CMK (cell line): Measurements from ENCODE around the gene LRMDA.
"Not testable (repeated sequence)": the region's sequence is repeated elsewhere in the genome, so short reads cannot be mapped to it uniquely, and the experiment has no call there.

Experiments used
- DNase-seq: peaks from one replicate; pipeline ENCODE4 v3.0.0-alpha.2; 2010; ENCODE audit warnings: low read depth

The LRMDA gene

DNA sequence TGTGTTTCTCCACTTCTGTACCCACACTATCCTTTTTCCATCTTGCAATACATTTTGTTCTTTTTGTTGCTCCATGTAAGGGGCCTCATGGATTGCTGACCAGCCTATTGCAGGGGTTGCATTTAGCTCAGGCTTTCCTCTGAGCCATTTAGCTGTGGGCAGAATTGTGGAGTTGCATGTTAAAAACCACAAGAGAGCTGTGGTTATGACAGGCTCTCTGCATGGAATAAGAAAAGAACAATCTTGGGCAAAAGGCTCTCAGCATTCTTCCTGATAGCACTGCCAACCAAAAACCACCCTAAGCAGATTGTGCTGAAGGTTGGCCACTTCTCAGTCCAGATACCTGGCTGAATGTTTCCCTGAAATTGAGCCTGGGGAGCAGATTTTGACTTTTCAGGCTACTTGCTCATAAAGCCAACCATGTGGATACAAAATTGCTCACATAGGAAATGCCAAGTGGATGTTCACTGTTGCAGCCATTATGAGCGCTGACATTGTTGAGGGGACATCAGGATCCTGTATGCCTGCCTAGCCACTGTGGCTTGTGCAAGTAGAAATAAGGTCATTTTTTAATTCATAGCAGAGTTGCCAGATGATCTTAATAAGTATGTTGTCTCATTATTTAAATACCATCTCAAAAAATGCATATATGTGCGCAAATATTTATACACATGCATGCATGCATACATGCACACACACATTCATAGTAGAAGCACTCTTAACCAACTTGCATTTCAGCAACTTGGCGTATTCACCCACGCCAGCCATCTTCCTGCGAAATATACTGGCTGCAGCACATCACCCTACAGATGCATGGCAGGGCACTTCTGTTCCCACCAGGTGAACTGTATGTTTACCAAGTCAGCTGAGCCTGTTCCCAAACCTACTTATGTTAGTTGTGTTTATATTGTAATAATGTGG is 695.4 kb downstream of the LRMDA start:
- DNase-seq, result no peak

DNA sequence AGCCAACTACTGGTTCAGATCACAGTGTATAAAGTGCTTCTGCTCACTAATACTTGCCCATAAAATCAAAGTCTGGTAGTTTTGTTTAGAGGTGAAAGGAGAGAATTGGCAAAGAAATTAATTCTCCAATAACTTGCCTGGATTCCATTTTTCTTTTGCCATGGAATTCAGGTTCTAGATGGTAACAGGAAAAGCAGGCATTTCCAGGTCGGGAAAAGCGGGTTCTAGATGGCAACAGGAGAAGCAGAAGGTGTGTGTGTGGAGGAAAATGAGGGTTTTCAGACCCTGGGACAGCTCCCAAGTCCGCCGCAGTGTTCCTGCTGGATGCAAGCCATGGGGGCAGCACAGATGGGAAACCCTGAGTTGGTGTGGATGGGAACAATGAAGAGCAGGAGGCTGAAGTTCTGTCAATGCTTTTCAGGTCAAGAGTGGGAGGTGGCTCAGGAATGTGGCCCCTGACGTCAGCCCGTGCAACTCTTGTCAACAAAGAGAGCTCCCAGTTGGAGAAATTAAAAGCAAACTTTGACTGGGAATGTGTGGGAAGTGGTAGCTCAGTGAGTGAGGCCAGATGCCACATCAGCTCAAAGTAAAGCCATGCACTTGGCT is 696.7 kb downstream of the LRMDA start:
- DNase-seq, result no peak

DNA sequence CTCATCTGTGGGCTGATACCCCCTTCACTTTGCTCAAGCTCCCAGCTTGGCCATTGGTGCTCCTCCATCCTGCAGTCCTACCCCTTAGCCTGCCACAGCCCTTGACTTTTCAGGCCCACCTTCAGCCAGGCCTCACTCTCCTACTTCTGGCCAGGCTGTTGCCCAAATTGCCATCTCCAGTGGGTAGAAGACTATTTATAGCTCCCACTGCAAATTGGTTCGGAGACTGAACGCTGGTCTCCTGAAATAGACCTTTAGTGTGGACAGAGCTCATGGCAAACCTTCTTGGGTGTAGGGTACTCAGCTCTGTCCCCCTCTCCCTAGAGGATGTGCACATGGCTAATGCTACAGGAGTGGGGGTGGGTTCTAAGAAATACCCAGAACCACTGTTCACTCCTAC is 697.8 kb downstream of the LRMDA start:
- DNase-seq, result no peak

DNA sequence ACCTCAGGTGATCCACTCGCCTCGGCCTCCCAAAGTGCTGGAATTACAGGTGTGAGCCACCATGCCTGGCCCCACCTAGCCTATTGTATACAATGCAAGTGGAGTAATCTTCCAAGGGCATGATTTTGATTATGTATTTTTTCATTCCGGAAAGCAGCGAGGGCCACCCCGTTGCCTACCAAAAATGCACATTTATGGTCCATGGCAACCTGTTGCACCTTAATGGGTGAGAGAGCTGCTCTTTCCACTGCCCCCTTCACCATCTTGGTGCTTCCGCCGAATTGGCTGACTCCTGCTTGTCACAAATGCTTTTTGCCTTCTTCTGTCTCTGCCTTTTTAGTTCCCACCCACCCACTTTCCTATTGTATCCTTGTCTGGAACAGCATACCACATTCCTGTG is 699.5 kb downstream of the LRMDA start:
- DNase-seq, result no peak

DNA sequence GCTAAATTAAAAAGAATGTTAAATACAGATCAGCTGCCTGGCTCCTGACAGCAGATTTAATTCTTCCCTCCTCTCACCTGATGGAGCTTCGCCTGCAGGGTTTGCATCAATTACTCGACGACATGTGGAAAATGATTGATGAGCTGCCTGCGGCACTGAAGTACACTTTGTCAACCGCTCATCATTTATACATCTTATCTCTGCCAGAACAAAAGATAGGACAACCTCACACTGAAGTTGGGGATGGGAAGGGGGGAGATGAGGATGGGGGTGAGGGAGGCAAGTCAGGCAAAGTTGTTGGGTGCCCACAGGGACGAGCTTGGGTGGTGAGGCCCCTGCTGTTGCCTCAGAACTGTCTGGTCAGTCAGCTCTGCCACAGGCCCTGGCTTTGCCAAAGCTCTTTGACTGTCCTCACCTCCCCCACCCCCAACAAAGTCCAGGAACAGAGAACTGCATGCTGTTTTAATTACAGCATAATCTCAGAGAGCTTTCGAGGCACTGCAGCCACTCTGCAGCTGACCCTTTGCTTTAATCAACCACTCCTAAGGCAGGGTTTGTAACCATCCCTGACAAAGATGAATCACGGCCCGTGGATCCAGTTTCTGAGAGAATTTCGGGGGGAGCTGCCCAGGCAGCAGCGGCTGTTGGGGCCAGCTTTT is 702.3 kb downstream of the LRMDA start:
- no peak for DNase-seq

DNA sequence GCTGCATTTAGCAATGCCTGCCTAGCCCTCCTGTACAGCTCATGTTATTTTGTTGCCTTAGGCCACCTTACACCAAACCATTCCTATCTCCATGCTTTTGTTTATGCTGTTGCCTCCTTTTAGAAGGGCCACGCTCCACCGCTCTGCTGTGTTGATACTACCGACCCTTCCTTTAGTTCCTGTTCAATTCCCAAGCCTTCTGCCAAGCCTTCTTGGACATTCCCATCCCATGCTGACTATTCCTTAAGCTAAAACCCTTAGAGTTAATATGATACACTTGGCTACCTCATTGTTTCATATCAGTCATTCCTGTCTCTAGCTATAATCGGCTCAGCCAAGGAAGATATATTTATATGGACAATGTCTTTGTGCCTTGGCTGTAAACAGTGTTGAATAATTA is 705.5 kb downstream of the LRMDA start:
- no peak for DNase-seq

DNA sequence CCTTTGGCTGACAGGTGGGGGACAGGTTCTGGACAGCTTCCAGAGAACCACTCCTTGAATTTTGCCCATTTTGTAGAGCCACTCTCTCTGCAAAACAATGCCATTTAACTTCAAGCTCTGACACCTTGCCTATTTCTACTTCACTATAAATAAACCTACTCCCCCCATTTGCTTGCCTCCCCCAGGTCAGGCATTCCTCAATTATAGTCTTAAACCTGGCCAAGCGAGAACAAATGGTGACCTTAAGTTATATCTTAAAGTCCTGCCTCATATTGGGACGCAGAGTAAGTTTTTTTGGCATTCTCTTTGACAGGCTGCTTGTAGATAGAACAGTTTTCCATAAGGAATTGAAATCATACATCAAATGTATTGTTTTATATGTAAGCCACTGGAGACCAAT is 706.9 kb downstream of the LRMDA start:
- no peak for DNase-seq

DNA sequence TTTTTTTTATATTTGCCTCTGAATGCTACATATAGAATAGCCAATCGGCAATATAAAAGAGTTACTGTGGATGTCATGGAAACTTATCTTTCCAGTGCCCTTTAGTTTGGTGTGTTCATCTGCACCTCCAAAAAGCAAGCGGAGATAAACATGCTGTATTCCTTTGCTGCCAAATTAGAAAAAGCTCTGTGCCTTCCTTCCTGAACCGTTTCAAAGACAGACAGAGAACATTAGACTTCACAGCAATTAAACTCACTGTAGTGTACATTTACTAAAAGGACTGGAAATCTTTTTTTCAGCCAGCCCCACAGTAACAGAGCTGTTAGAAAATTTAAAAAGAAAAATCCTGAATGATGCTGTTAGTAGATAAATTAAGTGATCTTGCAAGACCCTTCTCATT is 707.5 kb downstream of the LRMDA start:
- DNase-seq, result no peak

DNA sequence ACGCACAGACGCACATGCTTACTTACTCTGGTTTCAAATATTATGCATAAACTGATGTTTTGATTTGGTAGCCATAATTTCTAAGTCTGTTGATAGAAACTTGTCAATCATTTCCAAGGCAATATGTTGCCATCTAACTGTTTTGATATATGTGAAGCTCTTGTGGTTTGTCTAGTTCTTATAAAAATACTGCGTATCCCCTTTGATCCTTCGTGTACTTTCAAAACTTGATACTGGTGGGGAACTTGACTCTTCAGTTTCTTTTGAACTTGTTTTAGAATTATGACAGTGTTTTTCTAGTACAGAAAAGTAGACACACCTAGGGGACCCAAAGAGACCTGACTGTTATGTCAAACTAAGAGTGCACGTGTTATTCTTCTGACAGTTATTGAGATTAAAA is 708.0 kb downstream of the LRMDA start:
- DNase-seq, result no peak

DNA sequence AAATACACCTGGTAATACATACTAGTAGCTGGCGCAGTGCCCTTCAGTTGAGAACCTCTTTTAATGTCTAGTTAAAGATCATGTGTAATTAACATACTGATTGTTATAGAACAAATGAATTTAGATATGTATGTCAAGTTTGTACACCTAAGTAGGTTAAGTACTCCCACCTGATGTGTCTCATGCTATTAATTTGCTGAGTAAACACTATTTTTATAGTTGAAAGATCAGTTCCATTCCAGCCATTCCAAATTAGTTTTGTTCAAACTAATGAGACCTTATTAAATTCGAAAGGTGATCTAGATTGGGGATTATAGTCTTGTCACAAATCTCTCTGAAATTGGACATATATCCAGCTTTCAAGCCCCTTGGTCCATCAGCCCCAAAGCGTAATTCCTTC is 710.0 kb downstream of the LRMDA start:
- DNase-seq, result no peak

DNA sequence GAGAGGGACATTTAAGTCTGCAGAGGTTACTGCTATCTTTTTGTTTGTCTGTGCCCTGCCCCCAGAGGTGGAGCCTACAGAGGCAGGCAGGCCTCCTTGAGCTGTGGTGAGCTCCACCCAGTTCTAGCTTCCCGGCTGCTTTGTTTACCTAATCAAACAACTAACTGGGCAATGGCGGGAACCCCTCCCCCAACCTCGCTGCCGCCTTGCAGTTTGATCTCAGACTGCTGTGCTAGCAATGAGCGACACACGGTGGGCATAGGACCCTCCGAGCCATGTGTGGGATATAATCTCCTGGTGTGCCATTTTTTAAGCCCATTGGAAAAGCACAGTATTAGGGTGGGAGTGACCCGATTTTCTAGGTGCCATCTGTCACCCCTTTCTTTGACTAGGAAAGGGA is 716.8 kb downstream of the LRMDA start:
- not testable (repeated sequence) for DNase-seq

DNA sequence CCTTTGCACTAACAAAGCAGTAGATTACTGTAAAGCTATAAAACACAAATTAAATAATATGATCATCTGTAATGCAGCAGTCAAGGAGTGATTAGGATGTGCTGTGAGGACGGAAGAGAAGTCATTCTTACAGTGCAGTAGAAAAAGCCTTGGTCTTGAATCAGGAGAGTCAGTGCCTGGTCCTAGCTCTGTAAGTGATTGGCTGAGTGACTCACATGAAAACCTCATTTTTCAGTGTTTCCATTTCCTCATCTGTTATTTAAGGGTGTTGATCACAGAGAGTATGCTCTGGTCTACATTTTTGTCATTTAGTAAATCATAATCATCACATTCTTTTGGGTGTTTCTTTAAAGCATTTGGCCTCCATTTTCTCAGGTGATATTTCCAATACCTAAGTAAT is 717.8 kb downstream of the LRMDA start:
- DNase-seq, result no peak

DNA sequence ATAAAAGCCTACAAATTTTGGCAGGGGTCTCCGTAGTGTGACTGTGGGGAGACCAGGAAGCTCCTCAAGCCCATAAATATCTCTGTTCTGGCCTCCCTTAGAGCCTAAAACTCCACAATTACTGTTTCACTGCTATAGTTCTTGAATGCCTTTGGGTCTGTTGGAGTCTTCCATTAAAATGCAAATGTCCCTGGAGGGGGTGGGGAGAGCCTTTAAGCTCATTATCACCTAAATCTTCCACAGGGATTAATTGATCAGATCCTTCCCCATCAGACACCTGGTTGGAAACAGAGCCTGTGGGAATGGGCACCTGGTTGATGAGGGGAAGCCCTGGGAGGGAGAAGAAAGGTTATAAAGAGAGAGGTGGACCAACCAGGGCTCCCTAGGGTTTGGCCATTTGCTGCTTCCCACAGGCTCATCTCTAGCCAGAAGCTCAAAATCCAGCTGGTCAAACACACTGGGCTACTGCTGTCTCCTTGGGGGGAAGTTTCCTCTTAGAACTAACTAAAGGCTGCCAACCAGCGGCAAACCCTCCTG is 718.2 kb downstream of the LRMDA start:
- DNase-seq, result no peak

DNA sequence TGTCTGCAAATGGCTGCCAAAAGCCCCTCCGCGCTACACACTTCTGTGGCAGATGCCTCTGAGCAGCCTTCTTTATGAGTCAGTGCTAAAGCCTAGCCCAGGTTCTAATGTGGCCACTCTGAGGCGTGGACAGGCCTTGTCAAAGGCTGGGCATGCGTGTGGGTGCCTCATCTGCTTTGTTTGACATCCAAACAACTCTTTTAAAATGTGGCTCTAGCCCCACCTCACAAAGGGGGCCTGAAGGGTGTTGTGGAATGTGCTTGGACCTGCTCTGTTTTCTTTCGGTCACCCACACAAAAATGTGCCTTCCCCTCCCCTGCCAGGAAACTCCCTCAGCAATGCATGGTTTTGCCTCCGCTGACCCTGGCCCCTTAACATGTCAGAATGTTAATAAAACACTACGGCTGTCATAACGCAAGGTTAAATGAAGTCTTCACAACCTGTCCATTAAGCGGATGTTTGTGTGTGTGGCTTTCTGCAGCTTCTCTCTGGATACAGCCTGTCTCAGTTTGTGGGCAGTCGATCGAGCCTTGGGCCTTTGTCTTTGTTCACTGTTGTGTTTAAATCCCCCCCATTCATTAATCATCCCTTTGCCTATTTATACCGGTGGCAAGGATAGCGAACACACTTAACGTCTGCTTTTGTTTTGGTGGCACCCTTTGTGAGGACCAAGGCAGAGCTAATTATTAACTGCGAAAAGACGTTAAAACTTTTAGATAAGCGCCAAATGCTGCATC is 718.9 kb downstream of the LRMDA start:
- DNase-seq, result no peak

DNA sequence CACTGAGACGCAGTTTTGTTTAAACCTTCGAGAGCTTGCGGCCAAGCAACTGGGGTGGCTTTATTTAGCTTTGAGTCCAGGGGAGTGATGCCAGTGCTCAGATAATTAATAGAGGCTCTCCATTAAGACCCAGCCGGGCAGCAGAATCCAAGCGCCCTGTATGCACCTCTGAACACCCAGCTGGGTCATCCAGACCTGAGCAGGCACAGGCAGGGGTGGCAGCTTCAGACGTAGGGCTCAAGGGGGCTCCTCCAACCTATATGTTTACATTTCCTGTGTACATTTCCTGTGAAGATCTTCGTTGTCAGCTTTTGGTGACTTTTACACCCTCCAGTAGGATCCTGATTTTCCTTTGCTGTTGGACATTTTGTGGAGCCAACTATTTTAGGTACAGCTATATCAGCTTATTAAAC is 719.5 kb downstream of the LRMDA start:
- no peak for DNase-seq

DNA sequence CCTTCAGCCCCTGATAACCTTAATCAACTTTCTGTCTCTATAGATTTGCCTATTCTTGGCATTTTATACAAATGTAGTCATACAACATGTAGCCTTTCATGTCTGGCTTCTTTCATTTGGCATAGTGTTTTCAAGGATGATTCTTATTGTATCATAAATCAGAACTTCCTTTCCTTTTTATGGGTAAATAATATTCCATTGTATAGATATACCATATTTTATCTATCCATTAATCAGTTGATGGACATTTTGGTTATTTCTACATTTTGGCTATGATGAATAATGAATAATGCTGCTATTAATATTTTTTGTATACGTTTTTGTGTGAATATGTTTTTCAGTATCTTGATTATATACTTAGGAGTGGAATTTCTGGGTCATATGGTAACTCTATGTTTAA is 720.8 kb downstream of the LRMDA start:
- DNase-seq, result no peak

DNA sequence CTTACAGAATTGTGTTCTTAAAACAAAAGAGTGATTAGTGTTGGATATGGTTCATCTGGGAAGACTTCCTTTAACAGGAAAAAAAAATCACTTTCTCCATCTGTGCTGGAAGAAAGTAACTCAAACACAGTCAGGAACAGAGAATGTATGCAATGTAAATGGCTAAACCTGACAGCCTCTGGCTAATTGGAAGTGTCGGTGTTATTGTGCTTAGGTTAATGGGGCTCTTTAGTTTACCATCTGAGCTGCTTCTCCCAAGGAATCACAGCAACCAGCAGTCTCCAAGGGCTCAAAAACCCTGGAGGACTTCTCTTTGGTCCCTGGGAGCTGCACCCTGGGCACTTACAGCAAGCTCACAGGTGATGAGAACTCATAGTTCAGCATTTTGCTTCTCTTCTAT is 724.5 kb downstream of the LRMDA start:
- no peak for DNase-seq

DNA sequence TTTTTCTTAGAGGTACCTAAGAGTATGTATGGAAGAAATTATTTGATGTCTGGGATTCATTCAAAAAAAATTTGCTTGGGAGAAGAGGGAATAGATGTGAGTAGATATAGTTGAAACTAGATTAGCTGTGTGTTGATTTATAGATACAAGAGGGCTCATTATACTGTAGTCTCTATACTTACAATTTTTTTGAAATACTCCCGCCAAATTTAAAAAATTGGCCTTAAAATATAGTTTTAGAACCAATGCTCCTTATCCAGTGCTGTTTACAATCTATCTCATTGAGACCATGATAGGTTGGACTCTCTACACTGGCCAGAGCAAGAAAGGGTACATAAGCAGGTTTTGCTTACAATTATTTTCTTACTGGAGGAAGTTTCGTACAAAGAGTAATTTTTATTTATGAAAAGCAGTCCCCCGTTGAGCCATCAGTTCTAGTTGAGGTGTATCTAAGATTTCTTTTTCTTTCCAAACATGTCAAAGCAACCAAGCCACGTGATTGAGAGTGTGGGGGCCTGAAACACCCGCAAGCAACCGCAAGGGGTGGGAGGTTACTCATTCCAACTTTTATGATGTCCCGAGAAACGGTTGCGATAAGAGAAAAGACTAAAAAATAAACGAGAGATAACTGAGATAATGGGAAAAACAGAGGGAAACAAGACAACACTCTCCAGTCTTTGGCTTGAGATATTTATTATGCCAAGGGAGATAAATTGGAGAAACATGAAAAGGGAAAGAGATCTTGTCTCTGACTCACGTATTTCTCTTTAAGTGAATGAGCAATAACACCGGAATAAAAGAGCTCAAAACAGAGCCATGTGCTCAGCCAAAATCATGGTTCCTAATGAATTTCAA is 729.2 kb downstream of the LRMDA start:
- DNase-seq, result no peak

DNA sequence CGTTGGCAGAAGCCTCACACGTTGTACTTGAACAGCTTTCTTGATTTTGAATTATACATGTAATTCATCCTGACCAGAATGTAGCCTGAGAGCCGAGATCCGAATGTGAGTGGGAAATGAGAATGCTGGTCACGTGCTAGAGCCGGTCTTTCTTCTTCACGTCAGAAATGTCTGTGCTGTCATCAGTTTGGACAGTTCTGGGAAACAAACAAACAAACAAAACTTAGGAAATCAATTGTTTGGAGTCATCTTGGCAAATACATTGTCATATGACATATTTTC is 729.8 kb downstream of the LRMDA start:
- no peak for DNase-seq

DNA sequence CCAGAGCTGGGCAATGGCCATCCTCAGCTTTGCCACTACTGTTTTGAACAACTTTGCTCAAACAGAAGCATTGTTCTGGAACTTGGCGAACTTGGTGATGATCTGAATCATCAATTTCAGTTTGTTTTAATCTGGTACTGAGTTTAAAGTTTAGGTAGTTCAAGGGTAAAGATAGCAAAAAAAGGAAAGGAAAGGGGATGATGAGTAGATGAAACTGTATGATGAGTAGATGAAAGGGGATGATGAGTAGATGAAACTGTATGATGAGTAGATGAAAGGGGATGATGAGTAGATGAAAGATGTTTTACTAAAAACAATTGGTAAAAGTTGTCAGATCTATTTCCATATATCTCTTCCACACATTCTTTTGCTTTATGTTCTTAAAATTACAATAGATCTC is 737.0 kb downstream of the LRMDA start:
- no peak for DNase-seq

DNA sequence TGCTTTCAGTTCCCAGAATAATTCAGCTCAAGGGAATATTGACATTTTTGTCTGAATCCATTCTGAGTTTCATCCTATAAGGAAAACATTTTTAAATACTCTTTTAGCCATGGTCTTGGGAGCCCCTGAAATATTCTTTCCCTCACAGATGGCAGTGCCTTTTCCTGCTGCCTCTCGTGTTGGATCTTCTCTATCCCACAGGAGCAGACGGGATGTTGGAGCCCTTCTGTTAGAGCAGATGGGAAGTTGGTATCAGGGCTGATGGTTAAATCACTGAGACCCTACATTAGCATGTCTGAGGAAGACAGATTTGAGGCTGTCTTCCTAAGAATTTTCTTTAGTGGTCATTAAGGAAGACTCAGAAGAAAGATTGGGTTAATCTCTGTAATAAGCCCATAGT is 737.8 kb downstream of the LRMDA start:
- DNase-seq, result no peak

DNA sequence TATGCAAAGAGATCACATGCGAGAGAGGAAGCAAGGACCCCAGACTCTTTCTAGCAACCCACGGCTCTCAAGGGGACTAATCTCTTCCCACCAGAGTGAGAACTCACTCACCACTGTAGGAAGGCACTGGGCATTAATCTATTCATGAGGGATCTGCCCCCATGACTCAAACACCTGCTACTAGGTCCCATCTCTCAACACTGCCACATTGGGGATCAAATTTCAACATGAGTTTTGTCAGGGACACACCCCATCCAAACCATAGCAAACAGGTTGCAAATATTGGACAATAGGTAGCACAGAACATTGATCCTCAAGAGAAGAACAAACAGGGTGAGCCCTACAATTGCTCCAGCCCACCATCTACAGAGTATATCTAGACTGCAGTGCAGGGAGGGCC is 740.6 kb downstream of the LRMDA start:
- DNase-seq, result no peak
